Loucy (cell line): ENCODE results near the gene CREBL2.

Experiments used
- CTCF ChIP-seq: fragments of 200-600 bp; sonication (generic); conservative IDR thresholded peaks from 2 replicates; pipeline ENCODE4 v1.5.1; 2014; ENCODE audit warnings: mild to moderate bottlenecking, antibody characterized with exemption, low read length
- EZH2phosphoT487 ChIP-seq: fragments of 200-600 bp; IDR thresholded peaks from 2 replicates; pipeline ENCODE4 v1.6.1; 2018; ENCODE audit warnings: antibody characterized with exemption, mild to moderate bottlenecking, moderate library complexity, borderline replicate concordance

- TF ChIP-seq EZH2phosphoT487: no peak
- no peak for TF ChIP-seq CTCF
Measured at GRCh38 chr12:12608557-12608957, 3.1 kb upstream of the CREBL2 start.
